ENCODE results near the gene SELP.
"Not testable (repeated sequence)": the region's sequence is repeated elsewhere in the genome, so short reads cannot be mapped to it uniquely, and the experiment has no call there.

The SELP gene

GRCh38 chr1:169630006-169630405 is at the start of gene SELP:
Gene SELP (minus strand): TSS chr1:169630124. CDS start chr1:169630074, 50 bp downstream.
- no peak within 1 kb of the TSS for H3K9ac ChIP-seq (ENCODE audit: low read length)
- no peaks in the 10 kb centered on the region for H3K27me3 ChIP-seq (ENCODE audit: control insufficient read depth, insufficient read depth, low read length)
- H3K4me1 ChIP-seq (ENCODE audit: control insufficient read depth, insufficient read depth, low read length) = no peaks in the 10 kb centered on the region
- H3K27ac ChIP-seq (ENCODE audit: low read depth, low read length) = no peak within 1 kb of the TSS
- H3K36me3 ChIP-seq (ENCODE audit: control insufficient read depth, insufficient read depth, low read length) = no peaks in the 10 kb centered on the region
- no peak within 1 kb of the TSS for H3K4me3 ChIP-seq (ENCODE audit: low read length)

- H3K4me3 ChIP-seq (ENCODE audit: low read length) = no peak overlapping the region
- H3K4me1 ChIP-seq (ENCODE audit: control insufficient read depth, insufficient read depth, low read length) = no peaks in the 10 kb centered on the region
- H3K9ac ChIP-seq (ENCODE audit: low read length) = no peak overlapping the region
- H3K27ac ChIP-seq (ENCODE audit: low read depth, low read length) = no peak overlapping the region
- H3K36me3 ChIP-seq (ENCODE audit: control insufficient read depth, insufficient read depth, low read length) = no peaks in the 10 kb centered on the region
- no peaks in the 10 kb centered on the region for H3K27me3 ChIP-seq (ENCODE audit: control insufficient read depth, insufficient read depth, low read length)
Measured at GRCh38 chr1:169679692-169680091, 49.8 kb upstream of the SELP start.

GRCh38 chr1:169676001-169676400 is 46.1 kb upstream of the SELP start:
- H3K27ac ChIP-seq (ENCODE audit: low read depth, low read length) = no peak overlapping the region
- H3K9ac ChIP-seq (ENCODE audit: low read length) = no peak overlapping the region
- no peaks in the 10 kb centered on the region for H3K4me1 ChIP-seq (ENCODE audit: control insufficient read depth, insufficient read depth, low read length)
- H3K27me3 ChIP-seq (ENCODE audit: control insufficient read depth, insufficient read depth, low read length) = no peaks in the 10 kb centered on the region
- H3K36me3 ChIP-seq (ENCODE audit: control insufficient read depth, insufficient read depth, low read length) = no peaks in the 10 kb centered on the region
- no peak overlapping the region for H3K4me3 ChIP-seq (ENCODE audit: low read length)

GRCh38 chr1:169670836-169671235 is 40.9 kb upstream of the SELP start:
- H3K4me1 ChIP-seq (ENCODE audit: control insufficient read depth, insufficient read depth, low read length) = no peaks in the 10 kb centered on the region
- no peak overlapping the region for H3K4me3 ChIP-seq (ENCODE audit: low read length)
- no peaks in the 10 kb centered on the region for H3K36me3 ChIP-seq (ENCODE audit: control insufficient read depth, insufficient read depth, low read length)
- H3K9ac ChIP-seq (ENCODE audit: low read length) = no peak overlapping the region
- H3K27me3 ChIP-seq (ENCODE audit: control insufficient read depth, insufficient read depth, low read length) = no peaks in the 10 kb centered on the region
- H3K27ac ChIP-seq (ENCODE audit: low read depth, low read length) = no peak overlapping the region

GRCh38 chr1:169670244-169670643 is 40.3 kb upstream of the SELP start:
- not testable (repeated sequence) for H3K4me1 ChIP-seq (ENCODE audit: control insufficient read depth, insufficient read depth, low read length); H3K9ac ChIP-seq (ENCODE audit: low read length); H3K27ac ChIP-seq (ENCODE audit: low read depth, low read length); H3K27me3 ChIP-seq (ENCODE audit: control insufficient read depth, insufficient read depth, low read length); H3K36me3 ChIP-seq (ENCODE audit: control insufficient read depth, insufficient read depth, low read length); H3K4me3 ChIP-seq (ENCODE audit: low read length)

GRCh38 chr1:169667699-169668596 is 38.0 kb upstream of the SELP start:
- not testable (repeated sequence) for H3K36me3 ChIP-seq (ENCODE audit: control insufficient read depth, insufficient read depth, low read length); H3K4me1 ChIP-seq (ENCODE audit: control insufficient read depth, insufficient read depth, low read length); H3K4me3 ChIP-seq (ENCODE audit: low read length); H3K27me3 ChIP-seq (ENCODE audit: control insufficient read depth, insufficient read depth, low read length); H3K9ac ChIP-seq (ENCODE audit: low read length); H3K27ac ChIP-seq (ENCODE audit: low read depth, low read length)

- H3K4me3 ChIP-seq (ENCODE audit: low read length); H3K27ac ChIP-seq (ENCODE audit: low read depth, low read length); H3K27me3 ChIP-seq (ENCODE audit: control insufficient read depth, insufficient read depth, low read length): not testable (repeated sequence)
Measured at GRCh38 chr1:169667227-169667639, 37.3 kb upstream of the SELP start.

GRCh38 chr1:169662680-169663079 is 32.8 kb upstream of the SELP start:
- not testable (repeated sequence) for H3K27ac ChIP-seq (ENCODE audit: low read depth, low read length); H3K36me3 ChIP-seq (ENCODE audit: control insufficient read depth, insufficient read depth, low read length); H3K4me3 ChIP-seq (ENCODE audit: low read length); H3K27me3 ChIP-seq (ENCODE audit: control insufficient read depth, insufficient read depth, low read length); H3K9ac ChIP-seq (ENCODE audit: low read length); H3K4me1 ChIP-seq (ENCODE audit: control insufficient read depth, insufficient read depth, low read length)

More at GRCh38 chr1:169667227-169667639, 37.3 kb upstream of the SELP start:
- H3K9ac ChIP-seq (ENCODE audit: low read length); H3K4me1 ChIP-seq (ENCODE audit: control insufficient read depth, insufficient read depth, low read length); H3K36me3 ChIP-seq (ENCODE audit: control insufficient read depth, insufficient read depth, low read length): not testable (repeated sequence)

- not testable (repeated sequence) for H3K27ac ChIP-seq (ENCODE audit: low read depth, low read length); H3K36me3 ChIP-seq (ENCODE audit: control insufficient read depth, insufficient read depth, low read length); H3K4me1 ChIP-seq (ENCODE audit: control insufficient read depth, insufficient read depth, low read length); H3K4me3 ChIP-seq (ENCODE audit: low read length); H3K9ac ChIP-seq (ENCODE audit: low read length); H3K27me3 ChIP-seq (ENCODE audit: control insufficient read depth, insufficient read depth, low read length)
Measured at GRCh38 chr1:169661066-169661465, 31.1 kb upstream of the SELP start.

- not testable (repeated sequence) for H3K4me3 ChIP-seq (ENCODE audit: low read length); H3K27me3 ChIP-seq (ENCODE audit: control insufficient read depth, insufficient read depth, low read length); H3K9ac ChIP-seq (ENCODE audit: low read length); H3K36me3 ChIP-seq (ENCODE audit: control insufficient read depth, insufficient read depth, low read length); H3K27ac ChIP-seq (ENCODE audit: low read depth, low read length); H3K4me1 ChIP-seq (ENCODE audit: control insufficient read depth, insufficient read depth, low read length)
Measured at GRCh38 chr1:169658777-169659176, 28.9 kb upstream of the SELP start.

GRCh38 chr1:169653873-169654272 is 23.9 kb upstream of the SELP start:
- H3K27me3 ChIP-seq (ENCODE audit: control insufficient read depth, insufficient read depth, low read length) = no peaks in the 10 kb centered on the region
- no peak overlapping the region for H3K9ac ChIP-seq (ENCODE audit: low read length)
- no peaks in the 10 kb centered on the region for H3K36me3 ChIP-seq (ENCODE audit: control insufficient read depth, insufficient read depth, low read length)
- H3K4me3 ChIP-seq (ENCODE audit: low read length) = no peak overlapping the region
- no peak overlapping the region for H3K27ac ChIP-seq (ENCODE audit: low read depth, low read length)
- H3K4me1 ChIP-seq (ENCODE audit: control insufficient read depth, insufficient read depth, low read length) = no peaks in the 10 kb centered on the region

- Histone ChIP-seq H3K27ac (ENCODE audit: low read depth, low read length) (no peak overlapping the region), H3K4me1 (ENCODE audit: control insufficient read depth, insufficient read depth, low read length) (no peaks in the 10 kb centered on the region), H3K27me3 (ENCODE audit: control insufficient read depth, insufficient read depth, low read length) (no peaks in the 10 kb centered on the region), H3K4me3 (ENCODE audit: low read length) (no peak overlapping the region), H3K36me3 (ENCODE audit: control insufficient read depth, insufficient read depth, low read length) (no peaks in the 10 kb centered on the region), H3K9ac (ENCODE audit: low read length) (no peak overlapping the region)
Measured at GRCh38 chr1:169651035-169651434, 21.1 kb upstream of the SELP start.

- no peaks in the 10 kb centered on the region for H3K4me1 ChIP-seq (ENCODE audit: control insufficient read depth, insufficient read depth, low read length)
- no peaks in the 10 kb centered on the region for H3K27me3 ChIP-seq (ENCODE audit: control insufficient read depth, insufficient read depth, low read length)
- H3K9ac ChIP-seq (ENCODE audit: low read length) = no peak overlapping the region
- H3K4me3 ChIP-seq (ENCODE audit: low read length) = no peak overlapping the region
- no peaks in the 10 kb centered on the region for H3K36me3 ChIP-seq (ENCODE audit: control insufficient read depth, insufficient read depth, low read length)
- H3K27ac ChIP-seq (ENCODE audit: low read depth, low read length) = no peak overlapping the region
Measured at GRCh38 chr1:169650551-169650950, 20.6 kb upstream of the SELP start.
